Skeletal muscle satellite cell (primary cell): ENCODE measurements around the gene ZNF579.

Experiments used
- H3K27me3 ChIP-seq: 2 replicates; pipeline ENCODE4 v1.7.0; 2013; ENCODE audit warnings: low read length; ENCODE audit not compliant: control insufficient read depth, insufficient read depth
- H3K36me3 ChIP-seq: 2 replicates; pipeline ENCODE4 v1.7.0; 2013; ENCODE audit warnings: mild to moderate bottlenecking, control low read depth, low read length; ENCODE audit not compliant: insufficient read depth
- H3K4me1 ChIP-seq: 2 replicates; pipeline ENCODE4 v1.7.0; 2013; ENCODE audit warnings: low read length; ENCODE audit not compliant: control insufficient read depth, insufficient read depth
- H3K4me2 ChIP-seq: 2 replicates; pipeline ENCODE4 v1.7.0; 2013; ENCODE audit warnings: mild to moderate bottlenecking, low read length
- H3K4me3 ChIP-seq: 2 replicates; pipeline ENCODE4 v1.7.0; 2013; ENCODE audit warnings: low read length
- H3K9ac ChIP-seq: 2 replicates; pipeline ENCODE4 v1.7.0; 2013; ENCODE audit warnings: mild to moderate bottlenecking, low read depth, low read length, moderate library complexity
- H3K9me3 ChIP-seq: replicated peaks from 2 replicates; pipeline ENCODE4 v1.7.0; 2013; ENCODE audit warnings: mild to moderate bottlenecking, control low read depth, low read length

The ZNF579 gene

GRCh38 chr19:55609326-55609725 is 28.7 kb upstream of the ZNF579 start:
- Histone ChIP-seq H3K9me3 (no peaks in the 10 kb centered on the region), H3K4me2 (no peak overlapping the region), H3K4me3 (no peak overlapping the region), H3K27me3 (no peaks in the 10 kb centered on the region), H3K9ac (no peak overlapping the region), H3K4me1 (peaks cover 21% of the 10 kb centered on the region), H3K36me3 (peaks cover 22% of the 10 kb centered on the region)

- Histone ChIP-seq H3K9ac (peak overlapping the region; percentile 98), H3K4me3 (peak overlapping the region; percentile 90), H3K9me3 (no peaks in the 10 kb centered on the region), H3K4me1 (peaks cover 22% of the 10 kb centered on the region), H3K36me3 (peaks cover 19% of the 10 kb centered on the region), H3K4me2 (peak overlapping the region; percentile 97), H3K27me3 (no peaks in the 10 kb centered on the region)
Measured at GRCh38 chr19:55606817-55607216, 26.2 kb upstream of the ZNF579 start.

GRCh38 chr19:55606471-55606787 is 25.8 kb upstream of the ZNF579 start:
- H3K36me3 ChIP-seq, result peaks cover 16% of the 10 kb centered on the region
- peaks cover 20% of the 10 kb centered on the region for H3K4me1 ChIP-seq

GRCh38 chr19:55605637-55606470 is 25.2 kb upstream of the ZNF579 start, which contains the start of gene ZNF865:
TSS of gene ZNF865 (plus strand) at chr19:55605647. CDS start at chr19:55613619, 7,972 bp downstream.
- H3K9ac ChIP-seq, result peak within 1 kb of the TSS; percentile 98
- peaks cover 16% of the 10 kb centered on the region for H3K36me3 ChIP-seq
- H3K27me3 ChIP-seq, result no peaks in the 10 kb centered on the region
- peak within 1 kb of the TSS; percentile 90 for H3K4me3 ChIP-seq
- peaks cover 22% of the 10 kb centered on the region for H3K4me1 ChIP-seq
- H3K4me2 ChIP-seq, result peak within 1 kb of the TSS; percentile 97
- no peaks in the 10 kb centered on the region for H3K9me3 ChIP-seq

More at GRCh38 chr19:55606471-55606787, 25.8 kb upstream of the ZNF579 start:
- peak overlapping the region; percentile 90 for H3K4me3 ChIP-seq
- H3K9me3 ChIP-seq, result no peaks in the 10 kb centered on the region
- peak overlapping the region; percentile 97 for H3K4me2 ChIP-seq
- no peaks in the 10 kb centered on the region for H3K27me3 ChIP-seq
- peak overlapping the region; percentile 98 for H3K9ac ChIP-seq

DNA sequence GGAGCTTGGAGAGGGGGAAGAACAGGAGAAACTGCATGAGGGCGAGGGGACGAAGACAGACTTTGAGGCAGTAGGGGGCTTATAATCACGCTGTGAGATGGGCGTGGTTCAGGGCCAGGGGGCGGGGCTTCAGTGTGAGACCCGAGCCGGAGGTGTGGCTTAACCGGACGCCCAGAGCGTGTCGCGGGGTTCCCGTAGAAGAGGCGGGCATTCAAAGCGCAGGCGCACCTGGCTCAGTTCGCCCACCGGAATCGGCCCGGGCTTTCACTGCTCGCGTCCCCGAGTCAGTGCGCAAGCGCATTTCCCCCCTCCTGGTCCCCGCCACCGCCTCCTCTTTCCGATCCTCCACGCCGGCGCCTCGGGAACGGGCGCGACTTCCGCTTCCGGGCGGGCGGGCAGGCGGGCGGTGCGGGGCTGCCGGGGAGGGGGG is 24.6 kb upstream of the ZNF579 start:
- Histone ChIP-seq H3K4me3 (peak overlapping the region; percentile 90), H3K36me3 (peaks cover 12% of the 10 kb centered on the region), H3K9me3 (no peaks in the 10 kb centered on the region), H3K4me2 (peak overlapping the region; percentile 97), H3K4me1 (peaks cover 24% of the 10 kb centered on the region), H3K9ac (peak overlapping the region; percentile 98), H3K27me3 (no peaks in the 10 kb centered on the region)

- Histone ChIP-seq H3K9ac (no peak overlapping the region), H3K9me3 (no peaks in the 10 kb centered on the region), H3K36me3 (no peaks in the 10 kb centered on the region), H3K4me2 (no peak overlapping the region), H3K4me1 (peaks cover 25% of the 10 kb centered on the region), H3K4me3 (no peak overlapping the region), H3K27me3 (no peaks in the 10 kb centered on the region)
Measured at GRCh38 chr19:55603581-55604292, 23.1 kb upstream of the ZNF579 start.

DNA sequence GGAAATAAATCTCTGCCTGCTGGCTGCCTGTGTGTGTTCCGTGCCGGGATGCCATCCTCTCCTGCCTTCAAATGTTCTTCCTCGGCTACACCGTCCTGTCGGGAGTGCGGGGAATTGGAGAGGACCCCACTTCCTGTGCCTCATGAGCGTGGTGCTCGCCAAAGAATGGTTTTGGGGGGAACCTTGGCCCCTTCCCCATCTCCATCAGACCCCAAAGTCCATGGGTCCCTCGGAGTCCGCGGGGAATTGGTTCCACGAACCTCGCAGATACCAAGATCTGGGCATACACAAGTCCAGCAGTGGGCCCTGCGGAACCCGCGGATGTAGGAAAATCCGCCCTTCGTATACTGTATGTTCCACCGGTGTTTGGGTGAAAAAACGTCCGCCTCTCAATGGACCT is 22.5 kb upstream of the ZNF579 start:
- H3K9me3 ChIP-seq, result no peaks in the 10 kb centered on the region
- no peak overlapping the region for H3K4me2 ChIP-seq
- H3K27me3 ChIP-seq, result no peaks in the 10 kb centered on the region
- H3K9ac ChIP-seq, result no peak overlapping the region
- H3K4me3 ChIP-seq, result no peak overlapping the region
- H3K36me3 ChIP-seq, result peaks cover under 1% of the 10 kb centered on the region
- peaks cover 29% of the 10 kb centered on the region for H3K4me1 ChIP-seq

DNA sequence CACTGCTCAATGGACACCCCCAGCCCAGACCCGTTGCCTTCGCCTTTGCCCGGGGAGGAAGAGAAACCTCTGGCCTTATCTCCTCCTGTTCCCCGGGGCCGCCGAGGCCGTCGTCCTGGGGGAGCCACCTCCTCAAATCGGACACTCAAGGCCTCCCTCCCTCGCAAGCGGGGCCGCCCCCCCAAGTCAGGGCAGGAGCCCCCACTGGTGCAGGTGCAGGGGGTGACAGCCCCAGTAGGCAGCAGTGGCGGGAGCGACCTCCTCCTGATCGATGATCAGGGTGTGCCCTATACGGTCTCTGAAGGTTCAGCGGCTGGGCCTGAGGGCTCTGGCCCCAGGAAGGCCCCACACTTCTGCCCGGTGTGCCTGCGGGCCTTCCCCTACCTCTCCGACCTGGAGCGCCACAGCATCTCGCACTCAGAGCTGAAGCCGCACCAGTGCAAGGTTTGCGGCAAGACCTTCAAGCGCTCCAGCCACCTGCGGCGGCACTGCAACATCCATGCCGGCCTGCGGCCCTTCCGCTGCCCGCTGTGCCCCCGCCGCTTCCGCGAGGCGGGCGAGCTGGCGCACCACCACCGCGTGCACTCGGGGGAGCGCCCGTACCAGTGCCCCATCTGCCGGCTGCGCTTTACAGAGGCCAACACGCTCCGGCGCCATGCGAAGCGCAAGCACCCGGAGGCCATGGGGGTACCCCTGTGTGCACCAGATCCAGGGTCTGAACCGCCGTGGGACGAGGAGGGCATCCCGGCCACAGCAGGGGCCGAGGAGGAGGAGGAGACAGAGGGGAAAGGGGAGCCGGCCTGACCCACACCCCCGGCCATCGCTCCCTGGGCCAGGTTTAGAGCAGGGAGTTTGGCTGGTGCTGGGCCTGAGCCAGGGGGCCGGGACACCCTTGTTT is 21.7 kb upstream of the ZNF579 start:
- Histone ChIP-seq H3K4me3 (no peak overlapping the region), H3K4me2 (no peak overlapping the region), H3K9me3 (no peaks in the 10 kb centered on the region), H3K36me3 (peaks cover 6% of the 10 kb centered on the region), H3K9ac (no peak overlapping the region), H3K27me3 (no peaks in the 10 kb centered on the region), H3K4me1 (peaks cover 29% of the 10 kb centered on the region)

- Histone ChIP-seq H3K4me2 (peak overlapping the region; percentile 95), H3K4me1 (peaks cover 20% of the 10 kb centered on the region), H3K4me3 (peak overlapping the region; percentile 100), H3K36me3 (peaks cover 15% of the 10 kb centered on the region), H3K9ac (peak overlapping the region; percentile 95), H3K27me3 (no peaks in the 10 kb centered on the region), H3K9me3 (no peaks in the 10 kb centered on the region)
Measured at GRCh38 chr19:55601084-55601483, 20.4 kb upstream of the ZNF579 start.

DNA sequence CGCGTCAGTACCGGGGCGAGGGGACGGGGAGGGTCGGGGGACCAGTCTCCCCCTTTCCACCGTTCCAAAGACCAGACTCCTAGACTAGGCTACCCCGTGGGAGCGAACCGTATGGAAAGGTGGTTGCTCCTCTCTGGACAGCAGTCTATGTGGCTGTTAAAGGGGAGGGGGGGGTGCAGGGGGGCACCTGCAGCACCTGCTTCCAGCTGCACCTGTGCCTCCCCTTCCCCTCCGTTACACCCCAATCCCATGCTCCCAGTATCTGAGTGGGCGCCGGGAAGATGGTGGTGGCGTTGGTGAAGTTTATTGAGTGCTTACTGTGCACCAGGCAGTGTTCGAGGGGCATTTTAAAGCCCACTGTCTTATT is 20.0 kb upstream of the ZNF579 start:
- Histone ChIP-seq H3K36me3 (peaks cover 19% of the 10 kb centered on the region), H3K9ac (peak overlapping the region; percentile 95), H3K4me3 (peak overlapping the region; percentile 100), H3K4me2 (peak overlapping the region; percentile 95), H3K9me3 (no peaks in the 10 kb centered on the region), H3K27me3 (no peaks in the 10 kb centered on the region), H3K4me1 (peaks cover 20% of the 10 kb centered on the region)
